Activated naive CD4-positive, alpha-beta T cell treated with anti-CD3 and anti-CD28 coated beads, Interleukin-2, amount 50 U/mL, for 16 hours (primary cell): ENCODE results near the gene TSPAN5.
"Not testable (repeated sequence)": the region's sequence is repeated elsewhere in the genome, so short reads cannot be mapped to it uniquely, and the experiment has no call there.

Experiments
- DNase-seq: peaks from one replicate; pipeline ENCODE4 v3.0.0-alpha.2; 2020

Gene TSPAN5

GRCh38 chr4:98482847-98483806 lies 175.3 kb downstream of the TSPAN5 start:
- DNase-seq = peak; percentile 42

GRCh38 chr4:98482503-98482846 lies 175.9 kb downstream of the TSPAN5 start:
- no peak for DNase-seq

GRCh38 chr4:98481167-98481566 lies 177.2 kb downstream of the TSPAN5 start:
- DNase-seq = no peak

GRCh38 chr4:98480535-98480934 lies 177.9 kb downstream of the TSPAN5 start:
- DNase-seq = no peak

- DNase-seq = not testable (repeated sequence)
Observed at GRCh38 chr4:98479590-98479989, 178.8 kb downstream of the TSPAN5 start.

GRCh38 chr4:98476891-98477290 lies 181.5 kb downstream of the TSPAN5 start:
- no peak for DNase-seq

- DNase-seq = no peak
Observed at GRCh38 chr4:98474408-98474844, 184.0 kb downstream of the TSPAN5 start.

GRCh38 chr4:98473046-98473445 lies 185.4 kb downstream of the TSPAN5 start:
- DNase-seq = no peak

GRCh38 chr4:98470831-98471230 lies 187.6 kb downstream of the TSPAN5 start:
- no peak for DNase-seq

- DNase-seq = no peak
Observed at GRCh38 chr4:98470366-98470765, 188.0 kb downstream of the TSPAN5 start.

GRCh38 chr4:98469771-98470170 lies 188.6 kb downstream of the TSPAN5 start:
- DNase-seq = no peak

- no peak for DNase-seq
Observed at GRCh38 chr4:98468709-98469108, 189.7 kb downstream of the TSPAN5 start.

GRCh38 chr4:98467627-98468072 lies 190.8 kb downstream of the TSPAN5 start:
- peak; percentile 71 for DNase-seq

- DNase-seq = no peak
Observed at GRCh38 chr4:98466868-98467599, 191.4 kb downstream of the TSPAN5 start.

GRCh38 chr4:98462487-98462886 lies 195.9 kb downstream of the TSPAN5 start:
- no peak for DNase-seq

GRCh38 chr4:98461121-98461865 lies 197.1 kb downstream of the TSPAN5 start:
- not testable (repeated sequence) for DNase-seq

- DNase-seq = not testable (repeated sequence)
Observed at GRCh38 chr4:98457422-98457821, 201.0 kb downstream of the TSPAN5 start.

- no peak for DNase-seq
Observed at GRCh38 chr4:98452091-98452490, 206.3 kb downstream of the TSPAN5 start.

GRCh38 chr4:98448908-98449307 lies 209.5 kb downstream of the TSPAN5 start:
- DNase-seq = no peak

GRCh38 chr4:98447648-98448047 lies 210.8 kb downstream of the TSPAN5 start:
- no peak for DNase-seq

GRCh38 chr4:98446499-98447375 lies 211.7 kb downstream of the TSPAN5 start:
- DNase-seq = peak; percentile 31

- DNase-seq = no peak
Observed at GRCh38 chr4:98444371-98444770, 214.0 kb downstream of the TSPAN5 start.
